CD4-positive, alpha-beta memory T cell (primary cell): Measurements from ENCODE around the gene RECQL5. TPM values are rescaled to one million over a fixed set of nuclear protein-coding genes. Genes with fewer than 3 reads are reported as not detected.
A peak's percentile ranks its signal among the peaks of the same experiment; 100 is the strongest.
"Not testable (repeated sequence)": the region's sequence is repeated elsewhere in the genome, so short reads cannot be mapped to it uniquely, and the experiment has no call there.

ENCODE experiments used
- CTCF ChIA-PET: fragments of 350-600 bp; sonication (Branson Sonifier 250); formaldehyde crosslinking; loops from one replicate; lab custom pipeline; 2021; ENCODE audit warnings: inconsistent platforms; ENCODE audit not compliant: partially characterized antibody; lab: Charles Lee
- POLR2A ChIA-PET: fragments of 350-600 bp; sonication (Branson Sonifier 250); formaldehyde crosslinking; loops from one replicate; lab custom pipeline; 2021; ENCODE audit not compliant: partially characterized antibody; lab: Charles Lee
- DNase-seq, 5 donors: peaks; one replicate each; pipeline versions ENCODE4 v3.0.0 to v3.0.0-alpha.2; 2020 to 2022; ENCODE audit warnings: mixed read lengths in 1 of 5
- H3K27ac ChIP-seq: one replicate; pipeline ENCODE4 v1.7.0; 2013; ENCODE audit warnings: low read depth, low read length
- H3K27me3 ChIP-seq: 2 replicates; pipeline ENCODE4 v1.7.0; 2013; ENCODE audit warnings: mild to moderate bottlenecking, low read length, moderate library complexity; ENCODE audit not compliant: insufficient read depth
- H3K36me3 ChIP-seq: 2 replicates; pipeline ENCODE4 v1.7.0; 2013; ENCODE audit warnings: mild to moderate bottlenecking, low read length, moderate library complexity; ENCODE audit not compliant: insufficient read depth
- H3K4me1 ChIP-seq: 2 replicates; pipeline ENCODE4 v1.7.0; 2013; ENCODE audit warnings: mild to moderate bottlenecking, low read length, moderate library complexity; ENCODE audit not compliant: insufficient read depth
- H3K4me3 ChIP-seq, 2 donors: one replicate each; pipeline ENCODE4 v1.7.0; 2013; ENCODE audit warnings: low read length in 2 of 2, mild to moderate bottlenecking in 1 of 2
- H3K9me3 ChIP-seq, 2 donors: one replicate each; pipeline ENCODE4 v1.7.0; 2013; ENCODE audit warnings: low read length in 2 of 2, control low read depth in 1 of 2; ENCODE audit not compliant: control insufficient read depth in 1 of 2
- H3K27ac Mint-ChIP-seq, 7 donors: one replicate each; pipeline ENCODE4 v1.8.0; 2020 to 2021; ENCODE audit warnings: mixed read lengths in 7 of 7, mild to moderate bottlenecking in 6 of 7, inconsistent platforms in 3 of 7, moderate library complexity in 3 of 7
- H3K27me3 Mint-ChIP-seq, 2 donors: one replicate each; pipeline ENCODE4 v1.8.0; 2020 to 2021; ENCODE audit warnings: mixed read lengths in 2 of 2
- H3K36me3 Mint-ChIP-seq, 2 donors: one replicate each; pipeline ENCODE4 v1.8.0; 2020 to 2021; ENCODE audit warnings: mixed read lengths in 2 of 2, inconsistent platforms in 1 of 2, mild to moderate bottlenecking in 1 of 2
- H3K4me1 Mint-ChIP-seq, 4 donors: one replicate each; pipeline ENCODE4 v1.8.0; 2020 to 2021; ENCODE audit warnings: mixed read lengths in 4 of 4, mild to moderate bottlenecking in 1 of 4
- H3K4me3 Mint-ChIP-seq, 8 donors: one replicate each; pipeline ENCODE4 v1.8.0; 2020 to 2021; ENCODE audit warnings: mixed read lengths in 8 of 8, mild to moderate bottlenecking in 7 of 8, moderate library complexity in 6 of 8, inconsistent platforms in 3 of 8
- H3K9me3 Mint-ChIP-seq, 8 donors: one replicate each; pipeline ENCODE4 v1.8.0; 2020 to 2021; ENCODE audit warnings: mixed read lengths in 8 of 8, mild to moderate bottlenecking in 5 of 8, inconsistent platforms in 3 of 8, moderate library complexity in 1 of 8
- intact Hi-C: fragments of 100-400 bp; cut with micrococcal nuclease; formaldehyde crosslinking; loops from one replicate; pipeline ENCODE4 v1.15.1; 2023
- polyA plus RNA-seq, 2 donors: library from polyadenylated mRNA; unstranded; fragments of 300-500 nt; fragmentation: Illumina TruSeq; gene quantifications; one replicate each; pipeline ENCODE4 v1.2.3, GENCODE V29; 2021
- total RNA-seq, 2 experiments: library from RNA; stranded (reverse); gene quantifications; one replicate each; pipeline ENCODE4 v1.2.3, GENCODE V29; 2021

Gene RECQL5
- total and polyA plus RNA-seq, 4 experiments from 2014 or later, result 6.4 to 59.1 (median 37.5) TPM

DNA sequence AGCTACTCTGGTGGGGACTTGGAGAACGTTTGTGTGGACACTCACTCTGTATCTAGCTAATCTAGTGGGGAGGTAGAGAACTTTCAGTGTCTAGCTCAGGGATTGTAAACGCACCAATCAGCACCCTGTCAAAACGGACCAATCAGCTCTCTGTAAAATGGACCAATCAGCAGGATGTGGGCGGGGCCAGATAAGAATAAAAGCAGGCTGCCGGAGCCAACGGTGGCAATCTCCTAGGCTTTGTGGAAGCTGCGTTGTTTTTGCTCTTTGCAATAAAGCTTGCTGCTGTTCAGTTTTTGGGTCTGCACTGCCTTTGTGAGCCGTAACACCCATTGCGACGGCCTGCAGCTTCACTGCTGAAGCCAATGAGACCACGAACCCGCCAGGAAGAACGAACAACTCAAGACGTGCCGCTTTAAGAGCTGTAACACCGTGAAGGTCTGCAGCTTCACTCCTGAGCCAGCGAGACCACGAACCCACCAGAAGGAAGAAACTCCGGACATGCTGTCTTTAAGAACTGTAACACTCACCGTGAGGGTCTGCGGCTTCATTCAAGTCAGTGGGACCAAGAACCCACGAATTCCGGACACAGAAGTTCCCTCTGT, 85.7 kb downstream of the RECQL5 start:
- H3K4me3 ChIP-seq, H3K4me1 ChIP-seq, H3K4me1 Mint-ChIP-seq, H3K27me3 ChIP-seq, intact Hi-C loops, H3K9me3 ChIP-seq, H3K27ac ChIP-seq, H3K36me3 Mint-ChIP-seq, H3K36me3 ChIP-seq, H3K9me3 Mint-ChIP-seq: not testable (repeated sequence)
- Mint-ChIP-seq H3K4me3 (peak overlapping the region; percentile 67 to 86 (median 78)), H3K27ac (peak overlapping the region in 3 of 7 donors; percentile 64 to 74 (median 71)), H3K27me3 (peaks cover 0 to 10% of the 10 kb centered on the region in 2 donors)
- ChIA-PET CTCF (interaction anchor here (0.7 to 2.4 kb wide), 4 partner anchors 23 to 292 kb away, joined by 3 to 11 read pairs (median 6); partner anchors contain the start of genes SLC25A19, SMIM5 and TSEN54), POLR2A (interaction anchor here (0.7 to 1.5 kb wide), 5 partner anchors 10 to 65 kb away, joined by 3 to 5 read pairs (median 4); partner anchors contain the start of gene TSEN54)
- DNase-seq, result peak; percentile 33 to 57 (median 43)

Other genes starting within 250 kb of the RECQL5 start
- gene TMEM94, start 210.5 kb downstream of the RECQL5 start, total RNA-seq, result 100 to 1,000 TPM; 109 TPM
- 10 to 100 TPM in 1 of 2 donors, 1 to 10 TPM in 1; 3.9 to 18.0 TPM for gene TMEM94, start 210.5 kb downstream of the RECQL5 start, polyA plus RNA-seq
- gene CASKIN2, start 151.6 kb downstream of the RECQL5 start, total RNA-seq, result under 1 TPM; 0.32 to 0.53 TPM
- not detected for gene CASKIN2, start 151.6 kb downstream of the RECQL5 start, polyA plus RNA-seq
- 10 to 100 TPM; 45.7 to 49.3 TPM for gene TSEN54, start 150.6 kb downstream of the RECQL5 start, total RNA-seq
- gene TSEN54, start 150.6 kb downstream of the RECQL5 start, polyA plus RNA-seq, result 100 to 1,000 TPM in 1 of 2 donors, 10 to 100 TPM in 1; 80.3 to 110 TPM
- 10 to 100 TPM; 40.1 to 43.6 TPM for gene LLGL2, start 141.5 kb downstream of the RECQL5 start, total RNA-seq
- 10 to 100 TPM; 19.3 to 24.4 TPM for gene LLGL2, start 141.5 kb downstream of the RECQL5 start, polyA plus RNA-seq
- gene MYO15B, start 79.4 kb downstream of the RECQL5 start, total RNA-seq, result 10 to 100 TPM; 75.1 to 83.7 TPM
- gene MYO15B, start 79.4 kb downstream of the RECQL5 start, polyA plus RNA-seq, result under 1 TPM in 1 of 2 donors, not detected in 1; 0.89 TPM
- not detected for gene SMIM5, start 33.7 kb downstream of the RECQL5 start, total RNA-seq
- not detected for gene SMIM5, start 33.7 kb downstream of the RECQL5 start, polyA plus RNA-seq
- 100 to 1,000 TPM; 115 to 119 TPM for gene SAP30BP, start 184 bp upstream of the RECQL5 start, total RNA-seq
- gene SAP30BP, start 184 bp upstream of the RECQL5 start, polyA plus RNA-seq, result 10 to 100 TPM; 69.9 to 80.4 TPM
- gene ITGB4, start 54.3 kb upstream of the RECQL5 start, total RNA-seq, result 1 to 10 TPM in 1 of 2 experiments, under 1 TPM in 1; 0.67 to 1.2 TPM
- gene ITGB4, start 54.3 kb upstream of the RECQL5 start, polyA plus RNA-seq, result under 1 TPM; 0.25 to 0.91 TPM
- 10 to 100 TPM; 25.7 to 25.9 TPM for gene GALK1, start 98.0 kb upstream of the RECQL5 start, total RNA-seq
- gene GALK1, start 98.0 kb upstream of the RECQL5 start, polyA plus RNA-seq, result 10 to 100 TPM; 17.5 to 18.1 TPM
- gene UNK, start 117.7 kb upstream of the RECQL5 start, total RNA-seq, result 10 to 100 TPM; 45.8 to 48.1 TPM
- 10 to 100 TPM; 22.2 to 22.9 TPM for gene UNK, start 117.7 kb upstream of the RECQL5 start, polyA plus RNA-seq
- gene UNC13D, start 177.2 kb upstream of the RECQL5 start, total RNA-seq, result 100 to 1,000 TPM; 161 to 171 TPM
- gene UNC13D, start 177.2 kb upstream of the RECQL5 start, polyA plus RNA-seq, result 10 to 100 TPM; 39.6 to 78.9 TPM
- 100 to 1,000 TPM; 159 to 160 TPM for gene WBP2, start 188.2 kb upstream of the RECQL5 start, total RNA-seq
- gene WBP2, start 188.2 kb upstream of the RECQL5 start, polyA plus RNA-seq, result 100 to 1,000 TPM in 1 of 2 donors, 10 to 100 TPM in 1; 80.3 to 127 TPM
- gene TRIM47, start 211.4 kb upstream of the RECQL5 start, total RNA-seq, result 10 to 100 TPM; 17.5 to 22.6 TPM
- gene TRIM47, start 211.4 kb upstream of the RECQL5 start, polyA plus RNA-seq, result 10 to 100 TPM; 11.2 to 26.8 TPM
- 10 to 100 TPM; 36.5 to 36.9 TPM for gene TRIM65, start 229.8 kb upstream of the RECQL5 start, total RNA-seq
- 10 to 100 TPM; 17.7 to 28.8 TPM for gene TRIM65, start 229.8 kb upstream of the RECQL5 start, polyA plus RNA-seq
- gene MRPL38, start 237.7 kb upstream of the RECQL5 start, total RNA-seq, result 100 to 1,000 TPM; 126 to 142 TPM
- 10 to 100 TPM; 59.1 to 89.0 TPM for gene MRPL38, start 237.7 kb upstream of the RECQL5 start, polyA plus RNA-seq